HG02852 (cell line): Measurements from ENCODE around the gene VEGFC.

Experiments used
- ATAC-seq: cut with Tn5 transposase; IDR thresholded peaks from one replicate; pipeline ENCODE4 v1.9.1; 2021; ENCODE audit warnings: mild to moderate bottlenecking, moderate library complexity; ENCODE audit not compliant: unreplicated experiment

Gene VEGFC

DNA sequence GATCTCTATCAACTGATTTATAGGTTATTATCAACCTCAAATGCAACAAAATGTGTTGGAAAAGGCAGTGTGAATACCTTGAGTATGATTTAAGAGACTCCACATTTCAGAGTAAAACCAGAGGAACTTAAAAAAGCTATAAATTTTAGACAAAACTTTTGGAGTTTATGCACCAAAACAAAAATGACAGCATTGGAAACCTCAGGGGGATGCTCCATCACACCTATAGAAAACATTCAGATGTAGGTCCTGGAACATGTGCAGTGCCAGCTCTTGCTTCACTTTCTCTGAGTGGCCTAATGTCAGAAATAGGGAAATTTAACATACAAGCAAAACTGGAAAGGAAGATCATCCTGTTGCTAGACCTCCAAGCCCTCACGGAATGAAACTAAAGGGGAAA lies 5.8 kb upstream of the VEGFC start:
- no peak for ATAC-seq

- ATAC-seq: no peak
Measured at GRCh38 chr4:176795441-176795840, 2.7 kb upstream of the VEGFC start.

- ATAC-seq: no peak
Measured at GRCh38 chr4:176794651-176795050, 1.9 kb upstream of the VEGFC start.

DNA sequence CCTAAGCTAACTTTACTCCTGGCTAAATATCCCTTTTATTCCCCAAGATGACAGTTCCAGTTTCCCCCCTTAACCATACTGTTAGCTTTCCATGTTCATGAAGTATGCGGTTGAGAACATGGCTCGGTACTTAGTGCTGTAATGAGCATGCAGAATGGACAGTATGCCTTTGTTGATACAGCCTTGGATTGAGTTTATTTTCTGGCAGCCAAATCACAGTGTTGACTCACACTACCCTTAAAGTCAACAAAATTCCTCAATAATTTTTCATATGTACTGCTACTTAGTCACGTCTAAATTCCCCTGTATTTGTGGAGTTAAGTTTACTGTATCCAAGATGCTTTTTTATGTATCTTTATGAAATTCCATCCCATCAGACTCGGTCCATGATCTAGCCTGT lies 1.4 kb upstream of the VEGFC start:
- ATAC-seq: no peak

- no peak for ATAC-seq
Measured at GRCh38 chr4:176793060-176793605, 411 bp upstream of the VEGFC start.

GRCh38 chr4:176791591-176792325 lies 964 bp downstream of the VEGFC start:
- ATAC-seq: peak; percentile 7

- ATAC-seq: no peak
Measured at GRCh38 chr4:176790398-176790797, 2.3 kb downstream of the VEGFC start.

- peak; percentile 62 for ATAC-seq
Measured at GRCh38 chr4:176789955-176790354, 2.8 kb downstream of the VEGFC start.

DNA sequence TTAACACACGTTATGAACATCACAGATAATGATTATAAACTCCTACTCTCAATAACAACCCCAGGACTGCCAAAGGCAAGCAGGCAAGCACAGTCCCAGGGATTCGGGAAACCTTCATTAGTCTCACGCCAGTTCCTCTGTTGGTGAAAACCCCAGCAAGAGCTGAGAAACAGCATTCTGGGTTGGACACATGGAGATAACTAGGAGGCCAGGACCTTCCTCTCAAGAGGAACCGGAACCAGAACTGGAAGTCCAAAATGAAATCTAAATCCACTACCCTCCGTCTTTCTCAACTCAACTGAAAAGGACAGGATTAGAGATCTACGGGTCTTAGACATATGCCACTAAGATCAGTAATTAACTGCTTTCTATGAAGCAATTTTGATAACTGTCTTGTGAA lies 3.8 kb downstream of the VEGFC start:
- ATAC-seq: no peak

- ATAC-seq: no peak
Measured at GRCh38 chr4:176788248-176788647, 4.5 kb downstream of the VEGFC start.

DNA sequence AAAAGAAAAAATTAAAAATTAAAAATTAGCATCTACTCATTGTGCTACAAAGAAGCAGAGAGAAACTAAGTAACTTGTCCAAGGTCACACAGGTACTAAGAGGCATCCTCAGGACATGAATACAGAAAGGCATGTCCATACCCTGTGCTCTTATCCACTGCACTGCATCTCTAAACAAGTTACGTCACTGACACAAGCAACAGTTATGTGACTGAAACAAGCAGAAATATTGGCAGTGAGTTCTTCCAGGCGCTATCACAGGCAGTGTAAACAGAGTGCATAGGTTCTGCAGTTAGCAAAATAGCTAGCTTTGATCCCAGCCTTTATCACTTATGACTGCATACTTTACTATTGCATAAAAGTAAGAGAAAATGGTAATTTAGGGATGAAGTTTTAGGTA lies 7.9 kb downstream of the VEGFC start:
- ATAC-seq: no peak

- ATAC-seq: no peak
Measured at GRCh38 chr4:176782794-176783193, 9.9 kb downstream of the VEGFC start.

GRCh38 chr4:176782191-176782590 lies 10.5 kb downstream of the VEGFC start:
- no peak for ATAC-seq

DNA sequence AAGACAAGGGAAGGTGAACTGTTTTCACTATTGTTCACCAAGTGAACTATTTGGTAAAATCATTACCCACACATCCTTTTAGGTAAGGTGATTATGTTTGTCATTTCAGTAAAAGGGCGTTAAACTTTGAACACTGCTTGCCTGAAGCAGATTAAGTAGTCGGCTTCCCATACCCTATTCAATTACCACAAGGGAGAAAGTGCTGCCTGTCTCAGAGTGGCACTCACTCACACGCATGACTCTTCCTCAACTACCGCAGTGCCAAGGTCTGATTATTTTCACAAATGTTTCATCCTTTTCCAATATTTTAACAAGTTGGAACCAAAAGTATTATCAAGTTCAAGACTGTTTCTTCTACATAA lies 11.0 kb downstream of the VEGFC start:
- ATAC-seq: no peak

- ATAC-seq: no peak
Measured at GRCh38 chr4:176780995-176781738, 11.6 kb downstream of the VEGFC start.

- ATAC-seq: no peak
Measured at GRCh38 chr4:176779421-176779820, 13.3 kb downstream of the VEGFC start.

DNA sequence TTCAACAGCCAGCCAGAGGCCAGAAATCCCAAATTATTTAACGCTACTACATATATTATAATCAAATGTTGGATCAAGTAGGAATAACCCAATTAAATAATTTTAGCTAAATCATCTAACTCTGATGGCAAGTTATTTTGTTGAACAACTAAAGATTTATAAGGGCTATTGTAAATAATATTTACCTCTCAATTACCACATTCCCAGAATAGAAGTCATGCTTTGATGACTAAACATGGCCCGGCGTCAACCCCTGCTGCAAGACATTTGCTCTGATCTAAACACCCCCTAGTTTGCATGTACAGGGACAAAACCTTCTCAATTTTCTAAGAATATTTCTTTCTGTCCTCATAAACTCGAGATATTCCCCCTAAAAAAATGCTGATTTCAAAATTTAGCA lies 14.2 kb downstream of the VEGFC start:
- ATAC-seq: no peak

- no peak for ATAC-seq
Measured at GRCh38 chr4:176778063-176778462, 14.7 kb downstream of the VEGFC start.

DNA sequence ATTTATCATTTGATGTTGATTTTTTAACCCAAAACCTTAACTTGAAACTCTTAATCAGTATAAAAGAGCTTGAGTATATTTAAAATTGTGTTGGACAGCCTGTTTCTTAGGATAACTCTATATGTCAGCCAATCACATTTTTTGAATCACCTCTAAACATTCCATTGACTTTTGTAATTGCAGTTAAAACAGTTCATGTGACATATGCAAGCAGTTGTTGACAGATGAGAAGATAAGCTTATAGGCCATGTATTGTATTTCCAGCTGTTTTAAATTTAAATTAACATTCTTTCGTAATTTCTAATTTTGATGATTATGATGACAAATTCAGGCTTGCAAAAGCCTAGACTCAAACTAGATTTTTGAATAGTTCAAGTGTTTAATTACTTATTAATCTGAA lies 17.4 kb downstream of the VEGFC start:
- no peak for ATAC-seq

DNA sequence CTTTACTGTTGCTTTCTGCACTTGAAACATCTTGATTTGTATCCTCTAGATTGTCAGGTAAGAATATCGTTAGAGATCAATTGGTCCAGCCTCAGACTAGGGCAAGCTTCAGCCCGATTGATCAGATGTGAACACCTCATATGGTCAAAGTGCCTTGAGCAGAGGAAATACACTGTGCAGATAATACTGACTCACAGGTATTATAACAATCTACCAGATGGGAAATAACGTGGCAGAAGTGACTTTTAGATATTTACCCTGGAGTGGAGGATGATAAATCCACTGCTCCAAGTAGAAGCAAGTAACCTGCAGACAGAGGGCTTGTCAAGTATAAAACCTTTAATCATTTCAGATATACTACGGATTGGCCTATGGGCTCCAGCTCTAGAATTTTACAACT lies 17.9 kb downstream of the VEGFC start:
- no peak for ATAC-seq

GRCh38 chr4:176769514-176769913 lies 23.2 kb downstream of the VEGFC start:
- no peak for ATAC-seq

DNA sequence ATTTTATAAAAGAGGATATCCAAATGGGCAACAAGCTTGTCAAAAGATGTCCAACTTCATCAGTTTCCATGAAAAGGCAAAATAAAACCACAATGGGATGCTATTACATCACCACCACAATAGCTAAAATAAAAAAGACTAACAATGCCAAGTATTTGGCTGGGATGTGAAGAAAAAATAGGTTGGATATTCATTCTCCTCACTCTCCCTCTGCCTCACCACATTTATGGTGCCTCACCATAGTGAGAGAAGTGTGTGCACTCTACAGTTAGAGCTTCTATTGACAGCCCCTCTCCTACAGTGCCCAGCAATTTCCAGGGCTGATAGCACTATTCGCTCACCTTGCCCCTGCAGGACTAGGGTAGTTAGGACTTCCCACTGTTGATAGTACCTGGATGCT lies 25.5 kb downstream of the VEGFC start:
- ATAC-seq: no peak
